GM23338 (cell line): Measurements from ENCODE around the gene SMAD3. TPM values are rescaled to one million over a fixed set of nuclear protein-coding genes. Genes with fewer than 3 reads are reported as not detected.

Experiments
- ATAC-seq: fragments of 200-7000 bp; cut with Tn5 transposase; 3 replicates; pipeline ENCODE4 v1.9.1; 2020
- DNase-seq: peaks from one replicate; pipeline ENCODE4 v3.0.0-alpha.2; 2015; ENCODE audit warnings: low spot score
- H2AFZ ChIP-seq: fragments of 200-600 bp; sonication (generic); 2 replicates; pipeline ENCODE4 v1.8.0; 2016; ENCODE audit warnings: antibody characterized with exemption, mild to moderate bottlenecking, moderate library complexity
- H3F3A ChIP-seq: fragments of 200-600 bp; sonication (generic); replicated peaks from 2 replicates; pipeline ENCODE4 v1.8.0; 2017; ENCODE audit warnings: antibody characterized with exemption, mixed run types, low read depth
- H3K27ac ChIP-seq: fragments of 200-600 bp; sonication (generic); 2 replicates; pipeline ENCODE4 v1.6.1; 2016; ENCODE audit warnings: low read depth
- H3K27me3 ChIP-seq: fragments of 200-600 bp; sonication (generic); 2 replicates; pipeline ENCODE4 v1.8.0; 2016; ENCODE audit warnings: mild to moderate bottlenecking, mixed run types, moderate library complexity; ENCODE audit not compliant: insufficient read depth
- H3K36me3 ChIP-seq: fragments of 200-600 bp; sonication (generic); 2 replicates; pipeline ENCODE4 v1.8.0; 2016; ENCODE audit warnings: mild to moderate bottlenecking; ENCODE audit not compliant: insufficient read depth
- H3K4me1 ChIP-seq: fragments of 200-600 bp; sonication (generic); 2 replicates; pipeline ENCODE4 v1.8.0; 2016; ENCODE audit warnings: mild to moderate bottlenecking, moderate library complexity; ENCODE audit not compliant: insufficient read depth
- H3K4me2 ChIP-seq: fragments of 200-600 bp; sonication (generic); 2 replicates; pipeline ENCODE4 v1.7.1; 2017; ENCODE audit warnings: mixed run types
- H3K4me3 ChIP-seq: fragments of 200-600 bp; sonication (generic); 2 replicates; pipeline ENCODE4 v1.6.1; 2016; ENCODE audit warnings: mixed run types
- H3K79me2 ChIP-seq: fragments of 200-600 bp; sonication (generic); replicated peaks from 2 replicates; pipeline ENCODE4 v1.8.0; 2017; ENCODE audit warnings: mild to moderate bottlenecking; ENCODE audit not compliant: insufficient read depth
- H3K9me2 ChIP-seq: fragments of 200-600 bp; sonication (generic); 2 replicates; pipeline ENCODE4 v1.8.0; 2017; ENCODE audit not compliant: insufficient read depth
- H4K20me1 ChIP-seq: fragments of 200-600 bp; sonication (generic); replicated peaks from 2 replicates; pipeline ENCODE4 v1.8.0; 2017; ENCODE audit warnings: mild to moderate bottlenecking; ENCODE audit not compliant: insufficient read depth
- H3K27ac Mint-ChIP-seq: 2 replicates; pipeline ENCODE4 v1.8.0; 2020; ENCODE audit warnings: inconsistent platforms, mild to moderate bottlenecking, moderate library complexity, mixed read lengths
- H3K27me3 Mint-ChIP-seq: 3 replicates; pipeline ENCODE4 v1.8.0; 2022; ENCODE audit warnings: low read depth, mild to moderate bottlenecking, moderate library complexity, mixed read lengths, inconsistent platforms; ENCODE audit not compliant: insufficient read depth, poor library complexity
- H3K36me3 Mint-ChIP-seq: 3 replicates; pipeline ENCODE4 v1.8.0; 2021; ENCODE audit warnings: low read depth, mild to moderate bottlenecking, inconsistent platforms, moderate library complexity, mixed read lengths
- H3K4me1 Mint-ChIP-seq: 3 replicates; pipeline ENCODE4 v1.8.0; 2020; ENCODE audit warnings: mild to moderate bottlenecking, inconsistent platforms, mixed read lengths
- H3K4me3 Mint-ChIP-seq: 3 replicates; pipeline ENCODE4 v1.8.0; 2021; ENCODE audit warnings: moderate library complexity, mild to moderate bottlenecking, inconsistent platforms, mixed read lengths
- H3K9me3 Mint-ChIP-seq: 3 replicates; pipeline ENCODE4 v1.8.0; 2020; ENCODE audit warnings: moderate library complexity, mild to moderate bottlenecking, inconsistent platforms, mixed read lengths
- ETS1 ChIP-seq: IDR thresholded peaks from 2 replicates; pipeline ENCODE4 v1.6.1; 2016; ENCODE audit warnings: antibody characterized with exemption
- EZH2 ChIP-seq: fragments of 200-600 bp; sonication (generic); IDR thresholded peaks from one replicate; pipeline ENCODE4 v1.8.0; 2017; ENCODE audit warnings: antibody characterized with exemption, mild to moderate bottlenecking, low read depth; ENCODE audit not compliant: unreplicated experiment
- EZH2phosphoT487 ChIP-seq: fragments of 200-600 bp; sonication (generic); IDR thresholded peaks from one replicate; pipeline ENCODE4 v1.8.1; 2018; ENCODE audit warnings: antibody characterized with exemption; ENCODE audit not compliant: unreplicated experiment
- REST ChIP-seq: IDR thresholded peaks from one replicate; pipeline ENCODE4 v1.6.1; 2018; ENCODE audit warnings: antibody characterized with exemption; ENCODE audit not compliant: unreplicated experiment
- ZNF114 ChIP-seq: fragments of 250-450 bp; sonication (Bioruptor Pico); IDR thresholded peaks from 2 replicates; pipeline ENCODE4 v1.5.0; 2020; ENCODE audit warnings: mild to moderate bottlenecking, moderate library complexity
- ZNF331 ChIP-seq: fragments of 250-450 bp; sonication (Bioruptor Pico); IDR thresholded peaks from 2 replicates; pipeline ENCODE4 v1.5.0; 2020; ENCODE audit warnings: low read depth, mild to moderate bottlenecking, moderate library complexity
- polyA plus RNA-seq: library from polyadenylated mRNA; unstranded; fragments of >200 nt; fragmentation: Nextera tagmentation; extraction: Ambion mirVana; gene quantifications from 2 replicates; pipeline ENCODE4 v1.2.1, GENCODE V29; 2016
- total RNA-seq: library from RNA; depleted of rRNA; stranded (reverse); fragments of >200 nt; shearing (Covaris generic); gene quantifications from 2 replicates; pipeline ENCODE4 v1.2.3, GENCODE V29; 2014

Gene SMAD3
- total and polyA plus RNA-seq, 2 experiments from 2014 or later = 4.9 to 11.6 TPM

GRCh38 chr15:67072442-67072841 is 7.0 kb downstream of the SMAD3 start:
- Mint-ChIP-seq H3K4me1 (peaks cover 48% of the 10 kb centered on the region), H3K36me3 (peaks cover 2% of the 10 kb centered on the region; the same call in 1 of the 3 replicates), H3K27ac (no peak overlapping the region), H3K9me3 (no peaks in the 10 kb centered on the region), H3K4me3 (no peak overlapping the region; the same call in 2 of the 3 replicates), H3K27me3 (peaks cover 20% of the 10 kb centered on the region)
- ATAC-seq (no peak), DNase-seq (no peak)
- peaks cover 36% of the 10 kb centered on the region for H3K4me1 ChIP-seq
- TF ChIP-seq ZNF114 (CRISPR knock-in tag) = no peak
- no peak for TF ChIP-seq EZH2phosphoT487
- no peak overlapping the region for H3K4me3 ChIP-seq
- H3K36me3 ChIP-seq = no peaks in the 10 kb centered on the region
- no peak overlapping the region for H2AFZ ChIP-seq
- H3K9me2 ChIP-seq = no peaks in the 10 kb centered on the region
- H3K4me2 ChIP-seq = no peak overlapping the region
- peaks cover 8% of the 10 kb centered on the region for H4K20me1 ChIP-seq
- peaks cover 17% of the 10 kb centered on the region for H3K27me3 ChIP-seq
- no peak overlapping the region for H3K27ac ChIP-seq
- H3F3A ChIP-seq = no peaks in the 10 kb centered on the region
- H3K79me2 ChIP-seq = peaks cover 69% of the 10 kb centered on the region

GRCh38 chr15:67072958-67073357 is 7.6 kb downstream of the SMAD3 start:
- Histone ChIP-seq H3K4me2 (no peak overlapping the region), H3K27me3 (peaks cover 12% of the 10 kb centered on the region), H3K36me3 (no peaks in the 10 kb centered on the region), H3K4me1 (peaks cover 31% of the 10 kb centered on the region), H4K20me1 (peaks cover 8% of the 10 kb centered on the region), H3K27ac (no peak overlapping the region), H3K9me2 (no peaks in the 10 kb centered on the region), H2AFZ (no peak overlapping the region), H3K4me3 (no peak overlapping the region), H3K79me2 (peaks cover 66% of the 10 kb centered on the region), H3F3A (no peaks in the 10 kb centered on the region)
- Mint-ChIP-seq H3K4me1 (peaks cover 48% of the 10 kb centered on the region), H3K4me3 (no peak overlapping the region), H3K27me3 (peaks cover 15% of the 10 kb centered on the region), H3K27ac (no peak overlapping the region), H3K36me3 (peaks cover 2% of the 10 kb centered on the region; the same call in 1 of the 3 replicates), H3K9me3 (no peaks in the 10 kb centered on the region)
- no peak for DNase-seq
- no peak for ATAC-seq
- no peak for TF ChIP-seq EZH2
- TF ChIP-seq ETS1 = no peak
- no peak for TF ChIP-seq REST
- TF ChIP-seq ZNF331 (CRISPR knock-in tag) = no peak
